Gastrocnemius medialis (tissue), 4 donors: ENCODE data around the gene RNU7-1. TPM values are rescaled to one million over a fixed set of nuclear protein-coding genes. Genes with fewer than 3 reads are reported as not detected.

Source experiments
- ATAC-seq, 2 donors: fragments of 150-250 bp; one replicate each; pipeline ENCODE4 v1.9.1; 2016
- DNase-seq, 2 donors: peaks; one replicate each; pipeline ENCODE4 v3.0.0-alpha.2; 2019
- H3K27ac ChIP-seq, 4 donors: fragments of 200-600 bp; sonication (generic); 1 replicate in 1 of 4; 2 replicates in 3 of 4; pipeline ENCODE4 v1.5.1; 2016 to 2018; ENCODE audit warnings: mild to moderate bottlenecking in 2 of 4, moderate library complexity in 1 of 4
- H3K27me3 ChIP-seq, 3 donors: fragments of 200-600 bp; sonication (generic) in 2 of 3; 1 replicate in 1 of 3; 2 replicates in 2 of 3; pipeline versions ENCODE4 v1.5.1 to v1.6.0; 2016 to 2019; ENCODE audit warnings: mild to moderate bottlenecking in 1 of 3, moderate library complexity in 1 of 3
- H3K36me3 ChIP-seq, 2 donors: fragments of 200-600 bp; sonication (generic) in 1 of 2; one replicate each; pipeline ENCODE4 v1.5.1; 2017 to 2018
- H3K4me1 ChIP-seq, 2 donors: fragments of 200-600 bp; sonication (generic) in 1 of 2; one replicate each; pipeline ENCODE4 v1.5.1; 2016 to 2017; ENCODE audit warnings: mild to moderate bottlenecking in 2 of 2
- H3K4me3 ChIP-seq, 4 donors: fragments of 200-600 bp; sonication (generic) in 3 of 4; 1 replicate in 1 of 4; 2 replicates in 3 of 4; pipeline ENCODE4 v1.5.1; 2016 to 2019; ENCODE audit warnings: mild to moderate bottlenecking in 2 of 4
- H3K9me3 ChIP-seq, 3 donors: fragments of 200-600 bp; sonication (generic) in 2 of 3; 1 replicate in 1 of 3; 2 replicates in 2 of 3; pipeline ENCODE4 v1.5.1; 2016 to 2019
- POLR2A ChIP-seq, 2 donors: fragments of 450-650 bp; IDR thresholded peaks; one replicate each; pipeline ENCODE4 v1.6.1; 2017; ENCODE audit warnings: antibody characterized with exemption in 2 of 2, mild to moderate bottlenecking in 2 of 2, moderate library complexity in 2 of 2
- in situ Hi-C, 4 donors: fragments of 200-750 bp; cut with MboI; loops; one replicate each; pipeline versions ENCODE4 v1.15.0 to v1.8.0; 2017; ENCODE audit warnings: low sequenced_read_pairs in 4 of 4
- intact Hi-C: fragments of 100-400 bp; cut with DNase I; formaldehyde crosslinking; loops from one replicate; pipeline ENCODE4 v1.15.1; 2023; ENCODE audit warnings: low total_unique reads
- total RNA-seq, 4 donors: library from RNA; depleted of rRNA; stranded (reverse); fragments of >200 nt; gene quantifications; one replicate each; pipeline versions ENCODE4 v1.1.0 to v1.2.3, GENCODE V29; 2016
- TF ChIP-seq, protein P1 (sequence below), 5 experiments: fragments of 450-650 bp in 3 of 5; fragments of 200-600 bp in 2 of 5; sonication (generic) in 2 of 5; IDR thresholded peaks in 4 of 5; conservative IDR thresholded peaks in 1 of 5; 1 replicate in 4 of 5; 2 replicates in 1 of 5; pipeline ENCODE4 v1.5.1; 2016 to 2019; ENCODE audit warnings: antibody characterized with exemption in 5 of 5, mild to moderate bottlenecking in 3 of 5, moderate library complexity in 3 of 5

RNU7-1 gene
- total RNA-seq, 4 donors from 2014 or later, result not detected

- intact Hi-C loops (loop anchor here (1.0 kb wide), 1 partner anchor 220 kb away; no protein-coding TSS in a partner anchor), in situ Hi-C loops (no loop called here)
- DNase-seq, result no peak
- Histone ChIP-seq H3K4me1 (peaks cover 35 to 36% of the 10 kb centered on the region in 2 donors), H3K27me3 (no peaks in the 10 kb centered on the region), H3K27ac (peak overlapping the region in 3 of 4 donors; percentile 93 to 98 (median 95)), H3K36me3 (peaks cover 0 to 45% of the 10 kb centered on the region in 2 donors), H3K9me3 (no peaks in the 10 kb centered on the region), H3K4me3 (no peak overlapping the region)
- TF ChIP-seq, protein P1, sequence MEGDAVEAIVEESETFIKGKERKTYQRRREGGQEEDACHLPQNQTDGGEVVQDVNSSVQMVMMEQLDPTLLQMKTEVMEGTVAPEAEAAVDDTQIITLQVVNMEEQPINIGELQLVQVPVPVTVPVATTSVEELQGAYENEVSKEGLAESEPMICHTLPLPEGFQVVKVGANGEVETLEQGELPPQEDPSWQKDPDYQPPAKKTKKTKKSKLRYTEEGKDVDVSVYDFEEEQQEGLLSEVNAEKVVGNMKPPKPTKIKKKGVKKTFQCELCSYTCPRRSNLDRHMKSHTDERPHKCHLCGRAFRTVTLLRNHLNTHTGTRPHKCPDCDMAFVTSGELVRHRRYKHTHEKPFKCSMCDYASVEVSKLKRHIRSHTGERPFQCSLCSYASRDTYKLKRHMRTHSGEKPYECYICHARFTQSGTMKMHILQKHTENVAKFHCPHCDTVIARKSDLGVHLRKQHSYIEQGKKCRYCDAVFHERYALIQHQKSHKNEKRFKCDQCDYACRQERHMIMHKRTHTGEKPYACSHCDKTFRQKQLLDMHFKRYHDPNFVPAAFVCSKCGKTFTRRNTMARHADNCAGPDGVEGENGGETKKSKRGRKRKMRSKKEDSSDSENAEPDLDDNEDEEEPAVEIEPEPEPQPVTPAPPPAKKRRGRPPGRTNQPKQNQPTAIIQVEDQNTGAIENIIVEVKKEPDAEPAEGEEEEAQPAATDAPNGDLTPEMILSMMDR (IDR thresholded peaks at IDR 0.05 in 4 of 5, conservative IDR thresholded peaks at IDR 0.05 in 1 of 5), result no peak
- TF ChIP-seq POLR2A (IDR thresholded peaks at IDR 0.05), result no peak
- ATAC-seq, result no peak
These were observed 24.8 kb downstream of the RNU7-1 start for GRCh38 chr12:6968426-6968825.

GRCh38 chr12:6970096-6970527, 26.5 kb downstream of the RNU7-1 start:
- in situ Hi-C loops (no loop called here), intact Hi-C loops (loop anchor here (1.0 to 10.0 kb wide), 4 partner anchors 26 to 285 kb away; partner anchors contain the start of genes C12orf57, LPCAT3 and ZNF384)
- no peak for DNase-seq
- Histone ChIP-seq H3K27ac (peak overlapping the region; percentile 93 to 98 (median 94)), H3K36me3 (peaks cover 0 to 54% of the 10 kb centered on the region in 2 donors), H3K4me3 (peak overlapping the region; percentile 67 to 99 (median 96)), H3K4me1 (peaks cover 30 to 32% of the 10 kb centered on the region in 2 donors), H3K27me3 (no peaks in the 10 kb centered on the region), H3K9me3 (no peaks in the 10 kb centered on the region)
- TF ChIP-seq, protein P1 (IDR thresholded peaks at IDR 0.05 in 4 of 5, conservative IDR thresholded peaks at IDR 0.05 in 1 of 5), result no peak
- TF ChIP-seq POLR2A (IDR thresholded peaks at IDR 0.05), result no peak
- peak; percentile 26 to 27 for ATAC-seq

DNA sequence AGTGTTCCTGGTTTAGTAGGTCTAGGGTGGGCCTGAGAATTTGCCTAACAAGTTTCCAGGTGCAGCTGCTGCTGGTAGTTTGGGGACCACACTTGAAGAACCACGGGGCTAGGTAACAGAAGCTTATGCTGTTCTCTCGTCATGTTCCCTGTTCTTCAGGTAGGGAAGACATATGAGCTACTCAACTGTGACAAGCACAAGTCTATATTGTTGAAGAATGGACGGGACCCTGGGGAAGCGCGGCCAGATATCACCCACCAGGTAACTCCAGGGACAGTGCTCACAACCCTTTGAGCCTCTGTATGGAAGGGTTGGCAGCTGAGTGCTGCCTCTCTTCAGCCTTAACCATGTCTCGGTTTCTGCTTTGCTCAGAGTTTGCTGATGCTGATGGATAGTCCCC, 30.6 kb downstream of the RNU7-1 start:
- Histone ChIP-seq H3K27me3 (no peaks in the 10 kb centered on the region), H3K9me3 (no peaks in the 10 kb centered on the region), H3K36me3 (peaks cover 0 to 54% of the 10 kb centered on the region in 2 donors), H3K27ac (no peak overlapping the region), H3K4me1 (peaks cover 23 to 24% of the 10 kb centered on the region in 2 donors), H3K4me3 (no peak overlapping the region)
- DNase-seq (no peak), ATAC-seq (no peak)
- intact Hi-C loops, result loop anchor here (10.0 kb wide), 1 partner anchor 289 kb away; the partner anchor contains the start of gene ZNF384
- no peak for TF ChIP-seq POLR2A (IDR thresholded peaks at IDR 0.05)
- TF ChIP-seq, protein P1 (IDR thresholded peaks at IDR 0.05 in 4 of 5, conservative IDR thresholded peaks at IDR 0.05 in 1 of 5), result no peak
- in situ Hi-C loops, result no loop called here

- intact Hi-C loops, result loop anchor here (10.0 kb wide), 1 partner anchor 291 kb away; the partner anchor contains the start of gene ZNF384
These were observed 31.8 kb downstream of the RNU7-1 start for GRCh38 chr12:6975297-6976032.

More at GRCh38 chr12:6975297-6976032, 31.8 kb downstream of the RNU7-1 start:
- ATAC-seq, result no peak
- TF ChIP-seq, protein P1 (IDR thresholded peaks at IDR 0.05 in 4 of 5, conservative IDR thresholded peaks at IDR 0.05 in 1 of 5), result no peak
- no peak for TF ChIP-seq POLR2A (IDR thresholded peaks at IDR 0.05)
- Histone ChIP-seq H3K4me3 (no peak overlapping the region), H3K4me1 (peaks cover 16% of the 10 kb centered on the region in 2 donors), H3K36me3 (peaks cover 0 to 66% of the 10 kb centered on the region in 2 donors), H3K27ac (no peak overlapping the region), H3K9me3 (no peaks in the 10 kb centered on the region), H3K27me3 (no peaks in the 10 kb centered on the region)
- in situ Hi-C loops, result no loop called here
- no peak for DNase-seq
